Measurements from ENCODE around the gene EMX2. TPM values are rescaled to one million over a fixed set of nuclear protein-coding genes. Genes with fewer than 3 reads are reported as not detected.
A peak's percentile ranks its signal among the peaks of the same experiment; 100 is the strongest.

The EMX2 gene
- total RNA-seq, 1 donor from 2014 or later = 0.74 TPM

DNA sequence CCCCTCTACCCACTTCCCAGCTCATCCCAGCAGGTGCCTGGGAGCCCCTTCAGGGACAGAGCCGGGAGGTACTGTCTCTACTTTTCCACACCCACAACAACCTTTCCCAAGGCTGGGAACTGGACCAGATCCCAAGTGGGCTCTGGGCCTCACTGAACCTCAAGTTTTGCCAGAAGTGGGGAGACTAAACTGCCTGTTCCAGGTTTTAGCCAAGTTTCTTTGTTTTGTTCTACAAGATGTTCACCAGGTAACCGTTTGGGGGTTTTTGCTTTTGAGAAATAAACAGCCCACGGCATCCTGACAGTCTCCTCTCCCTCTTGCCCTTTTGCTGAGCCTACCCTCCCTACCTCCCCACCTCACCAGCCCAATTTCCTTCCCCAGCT is 10.6 kb upstream of the EMX2 start:
- no peak overlapping the region for H3K4me3 ChIP-seq

DNA sequence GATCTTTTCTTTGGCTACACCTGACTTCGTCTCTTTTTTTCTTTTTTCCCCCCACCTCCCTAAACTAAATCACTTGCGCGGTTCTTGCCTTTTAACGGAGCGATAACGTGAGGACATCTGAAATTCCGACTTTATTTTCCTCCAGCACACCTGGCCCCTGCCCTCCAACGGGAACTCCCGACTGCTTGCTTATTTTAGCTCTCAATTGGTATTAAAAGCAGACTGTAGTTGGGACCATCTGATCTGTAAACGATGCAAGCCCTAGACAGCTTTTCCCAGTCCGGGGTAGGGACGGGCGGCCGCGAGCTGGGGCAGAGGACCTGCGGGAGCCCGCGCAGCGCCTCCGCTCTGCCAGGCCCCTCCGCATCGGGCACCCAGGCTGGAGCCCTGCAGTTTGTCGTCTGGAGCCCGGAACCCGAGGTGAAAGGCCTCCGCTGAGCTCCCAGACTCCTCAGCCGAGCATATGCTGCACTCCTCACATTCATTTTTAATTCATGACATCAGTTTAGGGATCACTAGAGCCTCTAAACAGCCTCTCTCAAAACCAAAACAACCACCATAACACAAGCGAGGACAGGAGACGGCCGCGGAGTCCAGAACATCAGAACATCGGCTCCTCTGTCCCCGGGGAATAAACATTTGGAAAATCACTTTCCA is 10.0 kb upstream of the EMX2 start:
- Histone ChIP-seq H3K27ac (peak overlapping the region; percentile 37), H3K36me3 (no peaks in the 10 kb centered on the region), H3K9me3 (no peaks in the 10 kb centered on the region), H3K4me3 (no peak overlapping the region), H3K4me1 (peaks cover 41% of the 10 kb centered on the region), H3K27me3 (peaks cover 3% of the 10 kb centered on the region)
- intact Hi-C loops (cut with DNase I) = loop anchor here (10.0 kb wide), 1 partner anchor 712 kb away; no protein-coding TSS in a partner anchor
- no peak for DNase-seq (ENCODE audit: extremely low spot score in 2 of 2)
- TF ChIP-seq, protein P1, sequence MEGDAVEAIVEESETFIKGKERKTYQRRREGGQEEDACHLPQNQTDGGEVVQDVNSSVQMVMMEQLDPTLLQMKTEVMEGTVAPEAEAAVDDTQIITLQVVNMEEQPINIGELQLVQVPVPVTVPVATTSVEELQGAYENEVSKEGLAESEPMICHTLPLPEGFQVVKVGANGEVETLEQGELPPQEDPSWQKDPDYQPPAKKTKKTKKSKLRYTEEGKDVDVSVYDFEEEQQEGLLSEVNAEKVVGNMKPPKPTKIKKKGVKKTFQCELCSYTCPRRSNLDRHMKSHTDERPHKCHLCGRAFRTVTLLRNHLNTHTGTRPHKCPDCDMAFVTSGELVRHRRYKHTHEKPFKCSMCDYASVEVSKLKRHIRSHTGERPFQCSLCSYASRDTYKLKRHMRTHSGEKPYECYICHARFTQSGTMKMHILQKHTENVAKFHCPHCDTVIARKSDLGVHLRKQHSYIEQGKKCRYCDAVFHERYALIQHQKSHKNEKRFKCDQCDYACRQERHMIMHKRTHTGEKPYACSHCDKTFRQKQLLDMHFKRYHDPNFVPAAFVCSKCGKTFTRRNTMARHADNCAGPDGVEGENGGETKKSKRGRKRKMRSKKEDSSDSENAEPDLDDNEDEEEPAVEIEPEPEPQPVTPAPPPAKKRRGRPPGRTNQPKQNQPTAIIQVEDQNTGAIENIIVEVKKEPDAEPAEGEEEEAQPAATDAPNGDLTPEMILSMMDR (IDR thresholded peaks at IDR 0.05) = no peak

More for the DNA sequence above, 10.6 kb upstream of the EMX2 start:
- Histone ChIP-seq H3K4me1 (peaks cover 36% of the 10 kb centered on the region), H3K9me3 (no peaks in the 10 kb centered on the region), H3K27me3 (peaks cover 1% of the 10 kb centered on the region), H3K36me3 (no peaks in the 10 kb centered on the region), H3K27ac (peak overlapping the region; percentile 37)
- TF ChIP-seq POLR2AphosphoS5 (IDR thresholded peaks at IDR 0.05; ENCODE audit: insufficient read depth in 1 of 2, low read depth in 1 of 2) = no peak
- TF ChIP-seq, protein P1 (IDR thresholded peaks at IDR 0.05) = no peak
- TF ChIP-seq POLR2A (IDR thresholded peaks at IDR 0.05) = no peak
- intact Hi-C loops (cut with DNase I) = loop anchor here (10.0 kb wide), 1 partner anchor 713 kb away; no protein-coding TSS in a partner anchor
- no peak for DNase-seq (ENCODE audit: extremely low spot score in 2 of 2)

DNA sequence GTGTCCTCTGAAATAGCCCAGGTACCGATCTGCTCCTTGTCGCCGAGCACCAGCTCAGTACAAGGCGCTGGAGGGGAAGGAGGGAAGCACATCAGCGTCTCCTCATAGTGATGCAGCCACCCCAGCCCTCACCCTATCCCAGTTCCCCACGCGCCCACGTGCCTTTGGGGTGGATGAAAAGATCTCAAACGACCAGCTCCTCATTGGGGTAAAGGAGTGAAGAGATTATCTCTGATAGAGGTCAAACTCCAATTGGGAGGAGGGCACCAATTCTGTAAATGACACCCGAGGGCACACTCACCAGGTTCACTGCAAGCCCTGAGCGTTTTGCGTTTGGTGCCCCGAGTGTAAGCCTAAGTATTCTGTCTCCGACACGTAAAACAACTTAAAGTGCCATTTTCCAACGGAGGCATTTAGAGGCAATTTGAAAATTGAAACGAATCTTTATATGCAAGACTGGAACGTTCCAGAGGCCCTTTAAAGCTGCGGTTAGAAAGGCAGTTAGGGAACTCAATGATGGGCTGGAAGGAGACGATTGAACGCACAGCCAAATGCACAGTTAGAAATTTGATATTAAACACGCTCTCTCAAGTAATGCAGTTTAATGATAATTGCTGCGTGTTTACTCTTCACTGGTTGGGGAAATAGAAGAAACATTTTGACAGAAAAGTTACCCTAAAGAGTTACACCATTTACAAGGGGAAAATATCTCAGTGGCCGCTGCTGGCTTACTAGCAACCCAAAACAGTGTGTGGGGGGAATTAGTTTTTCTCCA is 8.9 kb upstream of the EMX2 start:
- Histone ChIP-seq H3K9me3 (no peaks in the 10 kb centered on the region), H3K4me1 (peaks cover 41% of the 10 kb centered on the region), H3K36me3 (no peaks in the 10 kb centered on the region), H3K27ac (peak overlapping the region; percentile 66), H3K4me3 (peak overlapping the region in 1 of 2 donors; percentile 35), H3K27me3 (peaks cover 3% of the 10 kb centered on the region)
- intact Hi-C loops (cut with DNase I) = loop anchor here (10.0 kb wide), 1 partner anchor 711 kb away; no protein-coding TSS in a partner anchor
- TF ChIP-seq POLR2A (IDR thresholded peaks at IDR 0.05) (no peak), POLR2AphosphoS5 (IDR thresholded peaks at IDR 0.05; ENCODE audit: insufficient read depth in 1 of 2, low read depth in 1 of 2) (no peak)
- TF ChIP-seq, protein P1 (IDR thresholded peaks at IDR 0.05) = no peak
- DNase-seq (ENCODE audit: extremely low spot score in 2 of 2) = no peak

DNA sequence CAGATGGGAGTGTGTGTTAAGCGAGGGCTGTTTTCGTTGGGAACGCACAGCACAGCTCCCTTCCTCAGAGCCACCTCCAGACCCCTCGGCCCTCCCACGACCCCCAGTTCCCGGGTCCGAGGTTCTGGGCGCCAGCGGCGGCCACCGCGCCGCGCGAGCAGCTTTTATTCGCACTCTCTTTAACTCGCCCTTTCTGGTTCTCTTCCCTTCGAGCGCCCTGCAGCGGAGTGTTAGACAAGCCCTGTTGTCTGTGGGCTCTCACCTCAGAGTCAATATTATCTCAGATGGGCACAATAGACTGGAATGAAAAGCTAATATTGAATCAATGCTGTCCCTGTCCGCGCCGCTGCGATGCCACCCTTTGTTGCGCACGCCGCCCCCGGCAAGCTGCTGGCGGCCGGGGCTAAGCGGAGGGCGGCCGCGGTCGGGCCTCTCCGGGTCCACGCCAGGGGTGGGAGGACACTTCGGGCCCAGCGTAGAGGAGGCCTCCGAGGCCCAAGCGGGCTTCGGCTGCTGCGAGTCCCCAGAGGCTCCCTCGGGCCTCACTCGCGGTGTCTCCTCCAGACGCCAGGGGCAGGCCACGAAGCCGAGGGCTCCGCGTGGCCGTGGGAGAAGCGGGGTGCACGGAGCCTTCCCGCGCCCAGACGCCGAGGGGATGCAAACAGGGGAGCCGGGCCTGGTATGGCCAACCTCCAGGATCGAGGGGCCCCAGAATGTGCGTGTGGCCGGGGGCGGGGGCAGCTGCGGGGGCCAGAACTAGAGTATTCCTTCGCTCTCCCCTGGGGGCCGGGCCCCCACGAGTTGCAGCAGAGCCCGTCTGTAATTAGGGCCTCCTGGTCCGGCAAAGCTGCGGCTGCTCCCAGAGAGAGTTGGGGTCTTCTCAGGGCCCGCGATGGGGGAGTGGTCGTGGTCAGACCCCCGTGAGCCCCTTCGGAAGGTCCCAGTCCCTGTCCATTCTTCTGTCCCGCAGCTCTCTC is 7.9 kb upstream of the EMX2 start:
- H3K9me3 ChIP-seq = no peaks in the 10 kb centered on the region
- H3K36me3 ChIP-seq = no peaks in the 10 kb centered on the region
- H3K27ac ChIP-seq = peak overlapping the region; percentile 66
- TF ChIP-seq, protein P1 (IDR thresholded peaks at IDR 0.05) = no peak
- TF ChIP-seq POLR2A (IDR thresholded peaks at IDR 0.05) (no peak), POLR2AphosphoS5 (IDR thresholded peaks at IDR 0.05; ENCODE audit: insufficient read depth in 1 of 2, low read depth in 1 of 2) (no peak)
- peaks cover 3% of the 10 kb centered on the region for H3K27me3 ChIP-seq
- peak overlapping the region; percentile 30 to 35 for H3K4me3 ChIP-seq
- peaks cover 41% of the 10 kb centered on the region for H3K4me1 ChIP-seq
- no peak for DNase-seq (ENCODE audit: extremely low spot score in 2 of 2)
- intact Hi-C loops (cut with DNase I) = loop anchor here (10.0 kb wide), 1 partner anchor 710 kb away; no protein-coding TSS in a partner anchor

Measured in vagina (tissue), 2 donors.